CD4-positive, CD25-positive, alpha-beta regulatory T cell (primary cell): ENCODE results near the gene SH2D4B. TPM values are rescaled to one million over a fixed set of nuclear protein-coding genes. Genes with fewer than 3 reads are reported as not detected.

Experiments
- ATAC-seq, 2 donors: fragments of 150-1000 bp; cut with Tn5 transposase; one replicate each; pipeline ENCODE4 v1.10.0; 2021; ENCODE audit warnings: low read depth in 2 of 2, moderate number of reproducible peaks in 2 of 2, moderate library complexity in 1 of 2
- DNase-seq, 3 donors: peaks; one replicate each; pipeline versions ENCODE4 v3.0.0 to v3.0.0-alpha.2; 2012 to 2022; ENCODE audit warnings: mixed read lengths in 1 of 3
- H3K27ac ChIP-seq: one replicate; pipeline ENCODE4 v1.7.0; 2013; ENCODE audit warnings: mild to moderate bottlenecking, low read length; ENCODE audit not compliant: insufficient read depth, poor library complexity, severe bottlenecking
- H3K27me3 ChIP-seq: one replicate; pipeline ENCODE4 v1.7.0; 2013; ENCODE audit warnings: low read length; ENCODE audit not compliant: control insufficient read depth, insufficient read depth
- H3K36me3 ChIP-seq: one replicate; pipeline ENCODE4 v1.7.0; 2013; ENCODE audit warnings: mild to moderate bottlenecking, low read length, moderate library complexity; ENCODE audit not compliant: control insufficient read depth, insufficient read depth
- H3K4me1 ChIP-seq: 2 replicates; pipeline ENCODE4 v1.7.0; 2013; ENCODE audit warnings: mild to moderate bottlenecking, low read length; ENCODE audit not compliant: insufficient read depth, control insufficient read depth, poor library complexity, severe bottlenecking
- H3K4me3 ChIP-seq: one replicate; pipeline ENCODE4 v1.7.0; 2013; ENCODE audit warnings: low read depth, mild to moderate bottlenecking, low read length, moderate library complexity
- H3K9me3 ChIP-seq, 2 experiments: 1 replicate in 1 of 2; 2 replicates in 1 of 2; pipeline ENCODE4 v1.7.0; 2013; ENCODE audit warnings: low read length in 2 of 2, mild to moderate bottlenecking in 1 of 2, moderate library complexity in 1 of 2; ENCODE audit not compliant: control insufficient read depth in 2 of 2
- H3K27ac Mint-ChIP-seq, 3 donors: one replicate each; pipeline ENCODE4 v1.8.0; 2020 to 2022; ENCODE audit warnings: mild to moderate bottlenecking in 3 of 3, mixed read lengths in 3 of 3, moderate library complexity in 2 of 3
- H3K27me3 Mint-ChIP-seq: one replicate; pipeline ENCODE4 v1.8.0; 2022; ENCODE audit warnings: mild to moderate bottlenecking, mixed read lengths
- H3K36me3 Mint-ChIP-seq: one replicate; pipeline ENCODE4 v1.8.0; 2020; ENCODE audit warnings: mixed read lengths
- H3K4me1 Mint-ChIP-seq, 4 donors: one replicate each; pipeline ENCODE4 v1.8.0; 2020 to 2022; ENCODE audit warnings: mixed read lengths in 4 of 4, mild to moderate bottlenecking in 1 of 4
- H3K4me3 Mint-ChIP-seq, 4 donors: one replicate each; pipeline ENCODE4 v1.8.0; 2020 to 2022; ENCODE audit warnings: mild to moderate bottlenecking in 4 of 4, mixed read lengths in 4 of 4, moderate library complexity in 3 of 4
- H3K9me3 Mint-ChIP-seq, 7 donors: one replicate each; pipeline ENCODE4 v1.8.0; 2020 to 2022; ENCODE audit warnings: mixed read lengths in 7 of 7, mild to moderate bottlenecking in 3 of 7, moderate library complexity in 2 of 7
- polyA plus RNA-seq, 4 donors: library from polyadenylated mRNA; unstranded; fragments of 300-500 nt; fragmentation: Illumina TruSeq; gene quantifications; one replicate each; pipeline ENCODE4 v1.2.3, GENCODE V29; 2021
- total RNA-seq: library from RNA; stranded (reverse); gene quantifications from one replicate; pipeline ENCODE4 v1.2.3, GENCODE V29; 2022

SH2D4B gene
- total and polyA plus RNA-seq, 5 donors from 2014 or later: 0.25 TPM; not detected in 4

GRCh38 chr10:80536361-80536835, 1.3 kb upstream of the SH2D4B start:
- H3K4me3 Mint-ChIP-seq: peak overlapping the region; percentile 92 to 98 (median 92)
- H3K36me3 Mint-ChIP-seq: peaks cover 4% of the 10 kb centered on the region
- no peaks in the 10 kb centered on the region for H3K9me3 Mint-ChIP-seq
- peaks cover 4% of the 10 kb centered on the region for H3K27me3 Mint-ChIP-seq
- DNase-seq (no peak), ATAC-seq (no peak)
- H3K4me3 ChIP-seq: no peak overlapping the region
- H3K27ac ChIP-seq: peak overlapping the region; percentile 89
- no peaks in the 10 kb centered on the region for H3K9me3 ChIP-seq
- peaks cover 12 to 36% (median 23%) of the 10 kb centered on the region in 4 donors for H3K4me1 Mint-ChIP-seq
- peaks cover 4% of the 10 kb centered on the region for H3K4me1 ChIP-seq
- H3K36me3 ChIP-seq: no peaks in the 10 kb centered on the region
- no peaks in the 10 kb centered on the region for H3K27me3 ChIP-seq
- H3K27ac Mint-ChIP-seq: peak overlapping the region; percentile 94 to 98 (median 98)

GRCh38 chr10:80537086-80537735, 491 bp upstream of the SH2D4B start:
- H3K36me3 Mint-ChIP-seq: peaks cover 4% of the 10 kb centered on the region
- peak overlapping the region; percentile 43 to 92 (median 66) for H3K4me3 Mint-ChIP-seq
- Histone ChIP-seq H3K36me3 (no peaks in the 10 kb centered on the region), H3K4me1 (peaks cover 4% of the 10 kb centered on the region), H3K9me3 (no peaks in the 10 kb centered on the region), H3K27ac (no peak overlapping the region), H3K4me3 (no peak overlapping the region), H3K27me3 (no peaks in the 10 kb centered on the region)
- peaks cover 4% of the 10 kb centered on the region for H3K27me3 Mint-ChIP-seq
- peak overlapping the region; percentile 43 to 98 (median 87) for H3K27ac Mint-ChIP-seq
- H3K4me1 Mint-ChIP-seq: peaks cover 7 to 29% (median 17%) of the 10 kb centered on the region in 4 donors
- no peak for DNase-seq
- ATAC-seq: no peak
- no peaks in the 10 kb centered on the region for H3K9me3 Mint-ChIP-seq

GRCh38 chr10:80538481-80539185, 931 bp downstream of the SH2D4B start:
- Histone ChIP-seq H3K4me1 (peaks cover 4% of the 10 kb centered on the region), H3K9me3 (no peaks in the 10 kb centered on the region), H3K4me3 (no peak overlapping the region), H3K27ac (no peak overlapping the region), H3K36me3 (no peaks in the 10 kb centered on the region), H3K27me3 (no peaks in the 10 kb centered on the region)
- no peak for DNase-seq
- Mint-ChIP-seq H3K36me3 (peaks cover 4% of the 10 kb centered on the region), H3K4me3 (peak overlapping the region in 1 of 4 donors; percentile 83), H3K27me3 (peaks cover 4% of the 10 kb centered on the region), H3K4me1 (peaks cover 0 to 21% (median 9%) of the 10 kb centered on the region in 4 donors), H3K27ac (no peak overlapping the region), H3K9me3 (no peaks in the 10 kb centered on the region)
- no peak for ATAC-seq

- Mint-ChIP-seq H3K4me3 (peak overlapping the region in 3 of 4 donors; percentile 43 to 77 (median 50)), H3K27me3 (peaks cover 4% of the 10 kb centered on the region), H3K36me3 (peaks cover 4% of the 10 kb centered on the region), H3K9me3 (no peaks in the 10 kb centered on the region), H3K4me1 (peaks cover 0 to 21% (median 9%) of the 10 kb centered on the region in 4 donors), H3K27ac (peak overlapping the region in 1 of 3 donors; percentile 23)
- H3K27me3 ChIP-seq: no peaks in the 10 kb centered on the region
- no peak for DNase-seq
- H3K4me3 ChIP-seq: no peak overlapping the region
- H3K4me1 ChIP-seq: peaks cover 4% of the 10 kb centered on the region
- no peaks in the 10 kb centered on the region for H3K9me3 ChIP-seq
- ATAC-seq: no peak
- no peaks in the 10 kb centered on the region for H3K36me3 ChIP-seq
- H3K27ac ChIP-seq: no peak overlapping the region
Observed at GRCh38 chr10:80539421-80540031, 1.8 kb downstream of the SH2D4B start.

- H3K27ac ChIP-seq: no peak overlapping the region
- ATAC-seq (no peak), DNase-seq (no peak)
- Mint-ChIP-seq H3K36me3 (peaks cover 4% of the 10 kb centered on the region), H3K4me1 (peaks cover 0 to 21% (median 9%) of the 10 kb centered on the region in 4 donors), H3K27me3 (peaks cover 7% of the 10 kb centered on the region), H3K4me3 (peak overlapping the region in 1 of 4 donors; percentile 61), H3K27ac (peak overlapping the region in 2 of 3 donors; percentile 7 to 44), H3K9me3 (no peaks in the 10 kb centered on the region)
- peaks cover 4% of the 10 kb centered on the region for H3K4me1 ChIP-seq
- no peaks in the 10 kb centered on the region for H3K27me3 ChIP-seq
- H3K9me3 ChIP-seq: no peaks in the 10 kb centered on the region
- H3K4me3 ChIP-seq: no peak overlapping the region
- no peaks in the 10 kb centered on the region for H3K36me3 ChIP-seq
Observed at GRCh38 chr10:80540136-80540535, 2.4 kb downstream of the SH2D4B start.

- H3K36me3 Mint-ChIP-seq: no peaks in the 10 kb centered on the region
- Histone ChIP-seq H3K4me3 (no peak overlapping the region), H3K27ac (no peak overlapping the region), H3K27me3 (no peaks in the 10 kb centered on the region), H3K4me1 (peaks cover 4% of the 10 kb centered on the region), H3K9me3 (no peaks in the 10 kb centered on the region), H3K36me3 (no peaks in the 10 kb centered on the region)
- H3K9me3 Mint-ChIP-seq: no peaks in the 10 kb centered on the region
- peak overlapping the region in 2 of 3 donors; percentile 7 to 44 for H3K27ac Mint-ChIP-seq
- DNase-seq: no peak
- H3K27me3 Mint-ChIP-seq: peaks cover 11% of the 10 kb centered on the region
- peaks cover 0 to 16% (median 6%) of the 10 kb centered on the region in 4 donors for H3K4me1 Mint-ChIP-seq
- no peak for ATAC-seq
- peak overlapping the region in 2 of 4 donors; percentile 43 to 61 for H3K4me3 Mint-ChIP-seq
Observed at GRCh38 chr10:80540618-80540980, 2.9 kb downstream of the SH2D4B start.

GRCh38 chr10:80540981-80541750, 3.5 kb downstream of the SH2D4B start:
- H3K27ac Mint-ChIP-seq: peak overlapping the region in 1 of 3 donors; percentile 44
- Histone ChIP-seq H3K36me3 (no peaks in the 10 kb centered on the region), H3K27ac (no peak overlapping the region), H3K4me1 (peaks cover 4% of the 10 kb centered on the region), H3K9me3 (no peaks in the 10 kb centered on the region), H3K4me3 (no peak overlapping the region), H3K27me3 (no peaks in the 10 kb centered on the region)
- H3K4me3 Mint-ChIP-seq: peak overlapping the region in 1 of 4 donors; percentile 43
- ATAC-seq (no peak), DNase-seq (no peak)
- peaks cover 0 to 11% (median 5%) of the 10 kb centered on the region in 4 donors for H3K4me1 Mint-ChIP-seq
- H3K9me3 Mint-ChIP-seq: no peaks in the 10 kb centered on the region
- peaks cover 15% of the 10 kb centered on the region for H3K27me3 Mint-ChIP-seq
- no peaks in the 10 kb centered on the region for H3K36me3 Mint-ChIP-seq
